ENCODE results near the gene TMEM88.

DNA sequence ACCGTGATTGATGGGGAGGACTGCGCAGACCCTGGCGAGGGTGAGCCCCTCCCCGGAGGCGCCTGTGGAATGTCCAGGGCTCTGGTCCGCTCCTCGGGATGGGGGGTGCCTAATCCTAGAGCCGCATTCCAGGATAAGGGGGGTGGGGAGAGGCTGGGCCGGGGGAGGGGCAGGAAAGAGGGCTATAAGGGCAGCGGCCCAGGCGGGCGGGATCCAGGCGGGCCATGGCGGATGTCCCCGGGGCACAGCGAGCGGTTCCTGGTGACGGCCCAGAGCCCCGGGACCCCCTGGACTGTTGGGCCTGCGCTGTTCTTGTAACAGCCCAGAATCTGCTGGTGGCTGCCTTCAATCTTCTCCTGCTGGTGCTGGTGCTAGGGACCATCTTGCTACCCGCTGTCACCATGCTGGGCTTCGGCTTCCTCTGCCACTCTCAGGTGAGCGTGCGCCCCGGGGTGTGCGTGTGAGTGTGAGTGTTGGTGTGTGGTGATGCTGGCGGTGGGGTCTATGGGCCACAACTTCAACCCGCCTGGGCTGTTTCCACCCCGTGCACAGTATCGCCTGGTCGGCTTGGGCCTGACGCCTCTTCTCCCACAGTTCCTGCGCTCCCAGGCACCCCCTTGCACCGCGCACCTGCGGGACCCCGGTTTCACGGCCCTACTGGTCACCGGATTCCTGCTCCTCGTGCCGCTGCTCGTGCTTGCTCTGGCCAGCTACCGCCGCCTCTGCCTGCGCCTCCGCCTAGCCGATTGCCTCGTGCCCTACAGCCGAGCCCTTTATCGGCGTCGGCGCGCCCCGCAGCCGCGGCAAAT is at the start of gene TMEM88:
- no peak for TF ChIP-seq POLR2A (IDR thresholded peaks at IDR 0.05)
- TF ChIP-seq, protein P1, sequence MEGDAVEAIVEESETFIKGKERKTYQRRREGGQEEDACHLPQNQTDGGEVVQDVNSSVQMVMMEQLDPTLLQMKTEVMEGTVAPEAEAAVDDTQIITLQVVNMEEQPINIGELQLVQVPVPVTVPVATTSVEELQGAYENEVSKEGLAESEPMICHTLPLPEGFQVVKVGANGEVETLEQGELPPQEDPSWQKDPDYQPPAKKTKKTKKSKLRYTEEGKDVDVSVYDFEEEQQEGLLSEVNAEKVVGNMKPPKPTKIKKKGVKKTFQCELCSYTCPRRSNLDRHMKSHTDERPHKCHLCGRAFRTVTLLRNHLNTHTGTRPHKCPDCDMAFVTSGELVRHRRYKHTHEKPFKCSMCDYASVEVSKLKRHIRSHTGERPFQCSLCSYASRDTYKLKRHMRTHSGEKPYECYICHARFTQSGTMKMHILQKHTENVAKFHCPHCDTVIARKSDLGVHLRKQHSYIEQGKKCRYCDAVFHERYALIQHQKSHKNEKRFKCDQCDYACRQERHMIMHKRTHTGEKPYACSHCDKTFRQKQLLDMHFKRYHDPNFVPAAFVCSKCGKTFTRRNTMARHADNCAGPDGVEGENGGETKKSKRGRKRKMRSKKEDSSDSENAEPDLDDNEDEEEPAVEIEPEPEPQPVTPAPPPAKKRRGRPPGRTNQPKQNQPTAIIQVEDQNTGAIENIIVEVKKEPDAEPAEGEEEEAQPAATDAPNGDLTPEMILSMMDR (IDR thresholded peaks at IDR 0.05) = no peak

Measured in testis (tissue), 2 donors.